GM10266 (cell line): ENCODE results near the gene CPN1.
A peak's percentile ranks its signal among the peaks of the same experiment; 100 is the strongest.

ENCODE experiments used
- DNase-seq: peaks from one replicate; pipeline ENCODE4 v3.0.0; 2012; ENCODE audit errors: extremely low spot score
- TF ChIP-seq, protein P1 (sequence below): IDR thresholded peaks from 2 replicates; pipeline ENCODE4 v1.5.1; 2012; ENCODE audit warnings: mild to moderate bottlenecking, low read depth; ENCODE audit not compliant: control insufficient read depth, insufficient read depth; ENCODE audit errors: missing control alignments

CPN1 gene

DNA sequence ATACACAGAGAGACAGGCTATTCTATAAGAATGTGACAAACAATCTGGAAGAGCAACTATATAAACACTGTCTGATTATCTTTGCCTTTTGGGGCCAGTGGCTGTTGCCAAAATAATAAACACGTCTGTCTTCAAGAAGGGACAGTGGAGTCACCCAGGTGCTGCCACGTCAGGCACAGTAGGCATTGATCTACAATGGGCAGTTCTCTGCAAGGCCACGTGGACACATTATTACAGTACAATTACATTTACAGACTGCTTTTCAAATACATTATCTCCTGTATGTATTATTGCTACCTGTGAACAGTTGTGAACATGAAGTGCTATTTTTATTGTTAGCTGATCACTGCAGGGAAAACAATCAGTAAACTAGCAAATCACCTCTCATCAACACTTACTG, 86.0 kb downstream of the CPN1 start:
- no peak for DNase-seq
- TF ChIP-seq, protein P1, sequence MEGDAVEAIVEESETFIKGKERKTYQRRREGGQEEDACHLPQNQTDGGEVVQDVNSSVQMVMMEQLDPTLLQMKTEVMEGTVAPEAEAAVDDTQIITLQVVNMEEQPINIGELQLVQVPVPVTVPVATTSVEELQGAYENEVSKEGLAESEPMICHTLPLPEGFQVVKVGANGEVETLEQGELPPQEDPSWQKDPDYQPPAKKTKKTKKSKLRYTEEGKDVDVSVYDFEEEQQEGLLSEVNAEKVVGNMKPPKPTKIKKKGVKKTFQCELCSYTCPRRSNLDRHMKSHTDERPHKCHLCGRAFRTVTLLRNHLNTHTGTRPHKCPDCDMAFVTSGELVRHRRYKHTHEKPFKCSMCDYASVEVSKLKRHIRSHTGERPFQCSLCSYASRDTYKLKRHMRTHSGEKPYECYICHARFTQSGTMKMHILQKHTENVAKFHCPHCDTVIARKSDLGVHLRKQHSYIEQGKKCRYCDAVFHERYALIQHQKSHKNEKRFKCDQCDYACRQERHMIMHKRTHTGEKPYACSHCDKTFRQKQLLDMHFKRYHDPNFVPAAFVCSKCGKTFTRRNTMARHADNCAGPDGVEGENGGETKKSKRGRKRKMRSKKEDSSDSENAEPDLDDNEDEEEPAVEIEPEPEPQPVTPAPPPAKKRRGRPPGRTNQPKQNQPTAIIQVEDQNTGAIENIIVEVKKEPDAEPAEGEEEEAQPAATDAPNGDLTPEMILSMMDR = no peak

DNA sequence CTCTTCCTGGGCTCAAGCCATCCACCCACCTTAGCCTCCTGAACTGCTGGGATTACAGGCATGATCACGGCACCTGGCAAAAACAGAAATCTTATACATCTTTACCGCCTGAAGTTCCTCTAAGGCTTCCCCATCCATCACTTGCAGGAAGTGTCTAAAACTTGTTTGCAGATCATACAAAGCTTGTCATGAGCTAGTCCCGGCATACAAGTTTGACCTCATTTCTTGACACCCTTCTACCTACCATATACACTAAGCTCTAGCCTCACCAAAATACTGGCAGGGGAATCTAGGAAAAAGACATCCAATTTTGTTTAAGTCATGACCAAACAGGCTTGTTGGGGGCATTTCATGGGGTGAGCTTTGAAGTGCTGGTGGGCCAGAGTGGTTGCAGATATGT, 86.4 kb downstream of the CPN1 start:
- TF ChIP-seq, protein P1 = no peak
- no peak for DNase-seq

GRCh38 chr10:99994801-99995200, 86.9 kb downstream of the CPN1 start:
- DNase-seq = no peak
- TF ChIP-seq, protein P1 = no peak

- TF ChIP-seq, protein P1 = no peak
- DNase-seq = peak; percentile 72
These were observed 87.7 kb downstream of the CPN1 start for GRCh38 chr10:99993701-99994689.
